ENCODE results near the gene TACO1. TPM values are rescaled to one million over a fixed set of nuclear protein-coding genes. Genes with fewer than 3 reads are reported as not detected.

Gene TACO1
- polyA plus RNA-seq (2013, experiment 1 of 4), result 22.2 TPM
- 22.5 TPM for polyA plus RNA-seq (2013, experiment 2 of 4)
- 18.4 TPM for polyA plus RNA-seq (2013, experiment 3 of 4)
- polyA plus RNA-seq (2013, experiment 4 of 4), result 18.0 TPM

- Histone ChIP-seq H3K27ac (ENCODE audit: insufficient read depth, low read depth, low read length, poor library complexity, severe bottlenecking) (no peak within 1 kb of the TSS), H3K4me3 (ENCODE audit: insufficient read depth, low read depth, low read length) (peak within 1 kb of the TSS; percentile 92), H3K4me1 (ENCODE audit: control insufficient read depth, insufficient read depth, low read length) (peaks cover 4% of the 10 kb centered on the region), H3K9me3 (ENCODE audit: control insufficient read depth, low read length) (no peaks in the 10 kb centered on the region), H3K27me3 (ENCODE audit: control insufficient read depth, insufficient read depth, low read length, poor library complexity, severe bottlenecking) (no peaks in the 10 kb centered on the region), H3K36me3 (ENCODE audit: control insufficient read depth, insufficient read depth, low read length) (no peaks in the 10 kb centered on the region)
- WGBS, 2 experiments, result 2 to 3% methylated on average over 61 of the region's 61 CpGs
Observed at GRCh38 chr17:63600569-63601438, at the start of gene TACO1. Gene TACO1 (plus strand): TSS chr17:63600895. CDS start chr17:63601084, 189 bp downstream.

DNA sequence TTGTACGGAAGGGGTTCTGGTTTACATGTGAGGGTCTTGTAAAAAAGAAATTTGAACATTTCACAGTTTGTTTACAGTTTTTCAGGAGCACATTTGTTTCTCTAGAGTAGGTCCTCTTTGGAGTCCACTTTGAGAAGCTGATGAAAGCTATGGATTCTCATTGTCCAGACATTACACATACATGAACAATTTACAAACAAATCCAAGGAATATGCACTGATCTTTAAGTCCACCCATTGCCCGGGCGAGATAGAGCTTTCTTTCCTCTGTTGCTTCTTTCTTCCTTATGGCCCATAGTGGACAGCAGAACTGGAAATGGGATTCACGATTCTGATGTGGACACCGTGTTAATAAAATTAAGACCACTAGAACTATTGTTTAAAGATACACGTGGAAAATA is 48.5 kb upstream of the TACO1 start:
- H3K27ac ChIP-seq (ENCODE audit: insufficient read depth, low read depth, low read length, poor library complexity, severe bottlenecking), result no peak overlapping the region

GRCh38 chr17:63555500-63556156 is 45.1 kb upstream of the TACO1 start:
- WGBS, 2 experiments, result 95% methylated on average over 7 of the region's 7 CpGs
- no peak overlapping the region for H3K4me3 ChIP-seq (ENCODE audit: insufficient read depth, low read depth, low read length)
- no peaks in the 10 kb centered on the region for H3K36me3 ChIP-seq (ENCODE audit: control insufficient read depth, insufficient read depth, low read length)
- no peaks in the 10 kb centered on the region for H3K9me3 ChIP-seq (ENCODE audit: control insufficient read depth, low read length)
- no peak overlapping the region for H3K27ac ChIP-seq (ENCODE audit: insufficient read depth, low read depth, low read length, poor library complexity, severe bottlenecking)
- H3K27me3 ChIP-seq (ENCODE audit: control insufficient read depth, insufficient read depth, low read length, poor library complexity, severe bottlenecking), result no peaks in the 10 kb centered on the region
- peaks cover 4% of the 10 kb centered on the region for H3K4me1 ChIP-seq (ENCODE audit: control insufficient read depth, insufficient read depth, low read length)

More for the DNA sequence above, 48.5 kb upstream of the TACO1 start:
- 90 to 94% methylated on average over 6 of the region's 6 CpGs for WGBS, 2 experiments
- Histone ChIP-seq H3K9me3 (ENCODE audit: control insufficient read depth, low read length) (no peaks in the 10 kb centered on the region), H3K4me1 (ENCODE audit: control insufficient read depth, insufficient read depth, low read length) (peaks cover 4% of the 10 kb centered on the region), H3K4me3 (ENCODE audit: insufficient read depth, low read depth, low read length) (no peak overlapping the region), H3K36me3 (ENCODE audit: control insufficient read depth, insufficient read depth, low read length) (no peaks in the 10 kb centered on the region), H3K27me3 (ENCODE audit: control insufficient read depth, insufficient read depth, low read length, poor library complexity, severe bottlenecking) (no peaks in the 10 kb centered on the region)

- Histone ChIP-seq H3K36me3 (ENCODE audit: control insufficient read depth, insufficient read depth, low read length) (no peaks in the 10 kb centered on the region), H3K27me3 (ENCODE audit: control insufficient read depth, insufficient read depth, low read length, poor library complexity, severe bottlenecking) (no peaks in the 10 kb centered on the region), H3K4me1 (ENCODE audit: control insufficient read depth, insufficient read depth, low read length) (no peaks in the 10 kb centered on the region), H3K27ac (ENCODE audit: insufficient read depth, low read depth, low read length, poor library complexity, severe bottlenecking) (no peak overlapping the region), H3K9me3 (ENCODE audit: control insufficient read depth, low read length) (no peaks in the 10 kb centered on the region), H3K4me3 (ENCODE audit: insufficient read depth, low read depth, low read length) (no peak overlapping the region)
- 95 to 96% methylated on average over 2 of the region's 2 CpGs for WGBS, 2 experiments
Observed at GRCh38 chr17:63557416-63557815, 43.3 kb upstream of the TACO1 start.

- no peak overlapping the region for H3K4me3 ChIP-seq (ENCODE audit: insufficient read depth, low read depth, low read length)
- H3K9me3 ChIP-seq (ENCODE audit: control insufficient read depth, low read length), result no peaks in the 10 kb centered on the region
- no peaks in the 10 kb centered on the region for H3K36me3 ChIP-seq (ENCODE audit: control insufficient read depth, insufficient read depth, low read length)
- 97 to 98% methylated on average over 3 of the region's 3 CpGs for WGBS, 2 experiments
- no peaks in the 10 kb centered on the region for H3K4me1 ChIP-seq (ENCODE audit: control insufficient read depth, insufficient read depth, low read length)
- no peak overlapping the region for H3K27ac ChIP-seq (ENCODE audit: insufficient read depth, low read depth, low read length, poor library complexity, severe bottlenecking)
- H3K27me3 ChIP-seq (ENCODE audit: control insufficient read depth, insufficient read depth, low read length, poor library complexity, severe bottlenecking), result no peaks in the 10 kb centered on the region
Observed at GRCh38 chr17:63558441-63558840, 42.3 kb upstream of the TACO1 start.

DNA sequence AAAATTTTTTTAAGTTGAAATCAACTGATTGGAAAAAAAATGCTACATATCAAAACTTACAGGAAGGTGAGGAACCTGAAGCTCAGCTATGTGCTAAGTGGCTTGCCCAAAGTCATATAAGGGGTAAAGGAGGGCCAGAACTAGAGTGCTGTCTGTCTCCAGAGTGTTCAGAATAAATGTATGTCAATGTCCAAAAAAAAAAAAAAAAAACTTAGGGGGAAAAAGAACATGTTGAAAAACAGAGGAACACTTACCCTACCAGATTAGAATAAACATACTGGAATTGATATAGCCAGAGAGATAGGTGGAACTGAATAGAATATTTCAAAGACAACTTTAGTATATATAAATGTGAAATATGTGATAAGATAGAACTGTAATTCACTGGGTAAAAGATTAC is 38.9 kb upstream of the TACO1 start:
- Histone ChIP-seq H3K4me1 (ENCODE audit: control insufficient read depth, insufficient read depth, low read length) (no peaks in the 10 kb centered on the region), H3K27ac (ENCODE audit: insufficient read depth, low read depth, low read length, poor library complexity, severe bottlenecking) (no peak overlapping the region), H3K4me3 (ENCODE audit: insufficient read depth, low read depth, low read length) (no peak overlapping the region), H3K9me3 (ENCODE audit: control insufficient read depth, low read length) (no peaks in the 10 kb centered on the region), H3K36me3 (ENCODE audit: control insufficient read depth, insufficient read depth, low read length) (no peaks in the 10 kb centered on the region), H3K27me3 (ENCODE audit: control insufficient read depth, insufficient read depth, low read length, poor library complexity, severe bottlenecking) (no peaks in the 10 kb centered on the region)

DNA sequence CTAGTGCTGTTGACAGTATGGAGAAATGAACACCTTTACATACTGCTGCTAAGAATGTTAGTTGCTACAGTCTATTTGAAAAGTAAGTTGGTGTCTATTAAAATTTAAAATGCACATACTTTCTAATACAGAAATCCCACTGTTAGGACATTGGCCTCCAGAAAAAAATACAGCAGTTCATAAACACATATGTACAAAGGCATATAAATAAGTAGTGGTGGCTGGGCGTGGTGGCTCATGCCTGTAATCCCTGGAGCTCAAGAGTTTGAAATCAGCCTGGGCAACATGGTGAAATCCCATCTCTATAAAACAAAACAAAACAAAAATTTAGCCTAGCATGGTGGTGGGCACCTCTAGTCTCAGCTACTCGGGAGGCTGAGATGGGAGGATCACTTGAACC is 37.4 kb upstream of the TACO1 start:
- WGBS, 2 experiments, result 96 to 100% methylated on average over 2 of the region's 2 CpGs
- Histone ChIP-seq H3K4me3 (ENCODE audit: insufficient read depth, low read depth, low read length) (no peak overlapping the region), H3K4me1 (ENCODE audit: control insufficient read depth, insufficient read depth, low read length) (no peaks in the 10 kb centered on the region), H3K36me3 (ENCODE audit: control insufficient read depth, insufficient read depth, low read length) (no peaks in the 10 kb centered on the region), H3K27ac (ENCODE audit: insufficient read depth, low read depth, low read length, poor library complexity, severe bottlenecking) (no peak overlapping the region), H3K9me3 (ENCODE audit: control insufficient read depth, low read length) (no peaks in the 10 kb centered on the region), H3K27me3 (ENCODE audit: control insufficient read depth, insufficient read depth, low read length, poor library complexity, severe bottlenecking) (no peaks in the 10 kb centered on the region)

DNA sequence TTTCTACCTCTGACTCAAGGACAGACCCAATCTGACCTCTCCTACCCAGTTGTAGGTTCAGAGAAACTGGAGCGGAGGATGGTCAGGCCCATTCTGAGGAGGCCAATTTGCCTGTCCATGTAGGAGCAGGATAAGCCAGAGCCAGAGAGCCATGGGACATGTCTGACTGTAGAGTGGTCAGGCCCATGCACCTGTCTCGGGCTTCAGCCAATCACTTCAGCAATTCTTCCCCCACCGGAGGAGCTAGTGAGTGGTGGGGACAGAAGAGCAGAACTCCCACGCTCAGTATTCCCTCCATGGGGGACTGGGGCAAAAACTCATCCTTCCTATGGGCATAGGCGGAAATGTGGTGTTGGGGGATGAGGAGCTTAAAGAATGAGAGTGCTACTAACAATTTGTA is 36.1 kb upstream of the TACO1 start:
- WGBS, 2 experiments, result 90 to 95% methylated on average over 5 of the region's 5 CpGs
- Histone ChIP-seq H3K4me1 (ENCODE audit: control insufficient read depth, insufficient read depth, low read length) (no peaks in the 10 kb centered on the region), H3K27me3 (ENCODE audit: control insufficient read depth, insufficient read depth, low read length, poor library complexity, severe bottlenecking) (no peaks in the 10 kb centered on the region), H3K9me3 (ENCODE audit: control insufficient read depth, low read length) (no peaks in the 10 kb centered on the region), H3K27ac (ENCODE audit: insufficient read depth, low read depth, low read length, poor library complexity, severe bottlenecking) (no peak overlapping the region), H3K4me3 (ENCODE audit: insufficient read depth, low read depth, low read length) (no peak overlapping the region), H3K36me3 (ENCODE audit: control insufficient read depth, insufficient read depth, low read length) (no peaks in the 10 kb centered on the region)

DNA sequence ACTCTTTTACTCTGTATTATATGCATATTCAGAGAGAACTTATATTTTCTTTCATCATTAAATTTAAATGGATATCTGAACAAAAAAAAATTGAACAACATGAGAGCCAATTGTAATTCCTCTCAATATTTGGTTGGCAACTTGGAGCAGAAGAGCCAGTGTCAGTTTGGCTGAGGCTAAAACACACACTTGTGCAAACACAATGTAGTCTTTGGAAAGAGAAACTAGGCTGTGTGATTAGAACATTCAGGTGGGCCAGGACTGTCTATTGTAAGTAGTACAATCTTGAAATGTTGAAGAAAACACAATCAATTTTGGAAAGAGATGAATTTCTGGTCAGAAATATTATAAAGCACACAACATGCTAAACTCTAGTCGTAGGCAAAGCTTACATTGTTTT is 33.5 kb upstream of the TACO1 start:
- Histone ChIP-seq H3K4me1 (ENCODE audit: control insufficient read depth, insufficient read depth, low read length) (no peaks in the 10 kb centered on the region), H3K4me3 (ENCODE audit: insufficient read depth, low read depth, low read length) (no peak overlapping the region), H3K9me3 (ENCODE audit: control insufficient read depth, low read length) (no peaks in the 10 kb centered on the region), H3K27ac (ENCODE audit: insufficient read depth, low read depth, low read length, poor library complexity, severe bottlenecking) (no peak overlapping the region), H3K36me3 (ENCODE audit: control insufficient read depth, insufficient read depth, low read length) (no peaks in the 10 kb centered on the region), H3K27me3 (ENCODE audit: control insufficient read depth, insufficient read depth, low read length, poor library complexity, severe bottlenecking) (no peaks in the 10 kb centered on the region)
- WGBS, 2 experiments, result 96 to 100% methylated on average over 1 of the region's 1 CpG

GRCh38 chr17:63568563-63568962 is 32.1 kb upstream of the TACO1 start:
- H3K4me1 ChIP-seq (ENCODE audit: control insufficient read depth, insufficient read depth, low read length), result no peaks in the 10 kb centered on the region
- no peaks in the 10 kb centered on the region for H3K27me3 ChIP-seq (ENCODE audit: control insufficient read depth, insufficient read depth, low read length, poor library complexity, severe bottlenecking)
- no peaks in the 10 kb centered on the region for H3K9me3 ChIP-seq (ENCODE audit: control insufficient read depth, low read length)
- no peaks in the 10 kb centered on the region for H3K36me3 ChIP-seq (ENCODE audit: control insufficient read depth, insufficient read depth, low read length)
- WGBS, 2 experiments, result 91 to 94% methylated on average over 8 of the region's 8 CpGs
- no peak overlapping the region for H3K27ac ChIP-seq (ENCODE audit: insufficient read depth, low read depth, low read length, poor library complexity, severe bottlenecking)
- no peak overlapping the region for H3K4me3 ChIP-seq (ENCODE audit: insufficient read depth, low read depth, low read length)

All from ectodermal cell (in vitro differentiated cells).